ENCODE measurements around the gene ZBTB2. TPM values are rescaled to one million over a fixed set of nuclear protein-coding genes. Genes with fewer than 3 reads are reported as not detected.

Gene ZBTB2
- total RNA-seq, 1 experiment from 2014 or later: 16.2 TPM

DNA sequence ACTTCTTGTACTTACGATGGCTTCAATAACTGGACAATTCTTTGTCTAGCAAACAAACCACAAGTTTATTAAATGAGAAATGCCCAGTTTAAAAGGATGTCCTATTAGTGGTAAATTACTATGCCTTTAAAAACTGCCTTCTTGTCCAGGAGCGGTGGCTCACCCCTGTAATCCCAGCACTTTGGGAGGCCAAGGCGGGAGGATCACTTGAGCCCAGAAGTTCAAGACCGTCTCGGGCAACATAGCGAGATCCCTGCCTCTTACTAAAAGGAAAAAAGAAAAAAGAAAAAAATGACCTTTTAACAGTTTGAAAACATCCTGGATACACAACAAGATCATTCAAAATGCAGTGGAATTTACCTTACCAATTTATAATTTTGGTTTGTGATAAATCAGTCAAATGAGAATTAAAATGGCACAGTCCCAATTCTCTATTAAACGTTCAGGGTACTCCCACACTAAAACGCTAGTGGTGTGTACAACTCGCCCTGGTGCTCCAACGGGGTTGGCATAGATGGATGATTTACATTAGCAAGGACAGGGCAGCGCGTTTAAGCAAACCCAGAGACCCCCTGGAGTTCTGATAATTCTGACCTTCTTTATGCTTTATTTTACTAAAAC, 2.3 kb downstream of the ZBTB2 start:
- Histone ChIP-seq H3K27ac (ENCODE audit: low read length) (peak overlapping the region; percentile 98), H3K36me3 (ENCODE audit: control insufficient read depth, insufficient read depth, low read length) (peaks cover 5% of the 10 kb centered on the region), H3K9me3 (ENCODE audit: control insufficient read depth, insufficient read depth, low read depth, low read length) (no peaks in the 10 kb centered on the region), H3K4me1 (ENCODE audit: control insufficient read depth, insufficient read depth, low read length) (peaks cover 41% of the 10 kb centered on the region), H3K27me3 (ENCODE audit: control insufficient read depth, insufficient read depth, low read length) (no peaks in the 10 kb centered on the region), H3K4me3 (ENCODE audit: low read depth in 2 of 2, low read length in 2 of 2) (peak overlapping the region; percentile 67 to 90)
- in situ Hi-C loops (cut with HindIII; ENCODE audit: low pct_unique_long_range_greater_than_20kb, low sequenced_read_pairs): no loop called here
- DNase-seq (ENCODE audit: low read depth, low spot score): no peak
- intact Hi-C loops (cut with micrococcal nuclease; ENCODE audit: unreplicated experiment): no loop called here
- ATAC-seq: no peak
- no peak for TF ChIP-seq REST (IDR thresholded peaks at IDR 0.05; ENCODE audit: insufficient read depth in 1 of 2, low read depth in 2 of 2, low read length in 1 of 2)
- TF ChIP-seq POLR2AphosphoS5 (IDR thresholded peaks at IDR 0.05; ENCODE audit: low read depth, low read length): no peak; the same call in 1 of the 2 replicates
- no peak for TF ChIP-seq SIN3A (IDR thresholded peaks at IDR 0.05; ENCODE audit: borderline replicate concordance, insufficient read depth, low read depth, low read length)
- no peak for TF ChIP-seq CTCF (IDR thresholded peaks at IDR 0.05)
- BruUV-seq (replicated peaks): TSS peak; percentile 78
- ChIA-PET POLR2A (interaction anchor here (0.5 kb wide), 1 partner anchor 1761 kb away, joined by 3 read pairs; no protein-coding TSS in a partner anchor), CTCF (no interaction called here)

DNA sequence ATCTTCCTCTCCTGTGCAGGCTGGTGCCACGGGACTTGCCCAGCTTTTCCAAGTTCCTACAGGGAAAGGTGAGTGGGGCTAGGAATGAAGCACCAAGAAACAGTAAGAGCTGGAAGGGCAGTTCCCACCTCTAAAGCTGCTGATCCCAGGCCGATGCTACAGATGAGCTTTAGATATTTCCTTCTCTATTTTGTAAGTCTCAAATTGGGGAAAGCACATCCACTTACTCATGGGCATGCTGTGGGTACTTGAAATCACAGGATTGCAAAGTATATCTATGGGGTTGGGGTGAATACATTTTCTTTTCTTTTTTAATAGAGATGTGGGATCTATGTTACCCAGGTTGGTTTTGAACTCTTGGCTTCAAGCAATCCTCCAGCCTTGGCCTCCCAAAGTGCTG, 3.1 kb downstream of the ZBTB2 start:
- in situ Hi-C loops (cut with HindIII; ENCODE audit: low pct_unique_long_range_greater_than_20kb, low sequenced_read_pairs) (no loop called here), intact Hi-C loops (cut with micrococcal nuclease; ENCODE audit: unreplicated experiment) (no loop called here)
- no peaks in the 10 kb centered on the region for H3K9me3 ChIP-seq (ENCODE audit: control insufficient read depth, insufficient read depth, low read depth, low read length)
- ChIA-PET CTCF (no interaction called here), POLR2A (no interaction called here)
- H3K4me3 ChIP-seq (ENCODE audit: low read depth in 2 of 2, low read length in 2 of 2): no peak overlapping the region
- H3K4me1 ChIP-seq (ENCODE audit: control insufficient read depth, insufficient read depth, low read length): peaks cover 34% of the 10 kb centered on the region
- peak overlapping the region; percentile 7; the same call in 1 of the 2 replicates for H3K27ac ChIP-seq (ENCODE audit: low read length)
- ATAC-seq (no peak), DNase-seq (ENCODE audit: low read depth, low spot score) (no peak)
- no peaks in the 10 kb centered on the region for H3K27me3 ChIP-seq (ENCODE audit: control insufficient read depth, insufficient read depth, low read length)
- H3K36me3 ChIP-seq (ENCODE audit: control insufficient read depth, insufficient read depth, low read length): peaks cover 5% of the 10 kb centered on the region
- BruUV-seq (replicated peaks): no TSS peak
- TF ChIP-seq TCF7L2 (IDR thresholded peaks at IDR 0.05; ENCODE audit: low read depth, low read length) (no peak), POLR2AphosphoS5 (IDR thresholded peaks at IDR 0.05; ENCODE audit: low read depth, low read length) (no peak), SIN3A (IDR thresholded peaks at IDR 0.05; ENCODE audit: borderline replicate concordance, insufficient read depth, low read depth, low read length) (no peak), CTCF (IDR thresholded peaks at IDR 0.05) (no peak), REST (IDR thresholded peaks at IDR 0.05; ENCODE audit: insufficient read depth in 1 of 2, low read depth in 2 of 2, low read length in 1 of 2) (no peak)
